H1 (cell line): Measurements from ENCODE around the gene TMEM115. TPM values are rescaled to one million over a fixed set of nuclear protein-coding genes. Genes with fewer than 3 reads are reported as not detected.

Experiments used
- ATF2 ChIP-seq: IDR thresholded peaks from 2 replicates; pipeline ENCODE4 v1.6.1; 2012; ENCODE audit warnings: low read length, inconsistent platforms
- polyA plus RNA-seq, 7 experiments: library from polyadenylated mRNA; depleted of rRNA in 3 of 7; stranded (reverse) in 5 of 7; unstranded in 2 of 7; fragments of >200 nt in 5 of 7; fragments of 200-250 nt in 2 of 7; gene quantifications; 1 replicate in 5 of 7; 2 replicates in 1 of 7; 4 replicates in 1 of 7; pipeline versions ENCODE4 v1.2.1 to v1.2.3, GENCODE V29; 2011 to 2013; ENCODE audit warnings: missing spikeins in 2 of 7, mixed read lengths in 2 of 7
- total RNA-seq: library from RNA; stranded (reverse); fragmentation: NEBNext Ultra II Directional; extraction: Animal tissue kit (Norgen Biotek cat#: 25700); gene quantifications from 2 replicates; pipeline ENCODE4 v1.2.1, GENCODE V29; 2021

TMEM115 gene
- total and polyA plus RNA-seq, 2 of the 8 experiments (the other 6 are each of a cell fraction or from before 2014, with no cell fraction given), result 25.4 to 32.4 TPM

GRCh38 chr3:50393061-50393460 is 33.7 kb upstream of the TMEM115 start (continued):
- no peak for TF ChIP-seq ATF2
